K562 (cell line): ENCODE results near the gene PYGB. TPM values are rescaled to one million over a fixed set of nuclear protein-coding genes. Genes with fewer than 3 reads are reported as not detected.

Source experiments
- ATAC-seq: fragments of 200-7000 bp; cut with Tn5 transposase; 3 replicates; pipeline ENCODE4 v1.9.1; 2020; ENCODE audit warnings: moderate library complexity
- BruUV-seq: library from RNA; stranded (reverse); fragments of 400-500 nt; replicated peaks from 2 replicates; lab custom pipeline; 2021; lab: Mats Ljungman, UMichigan
- CTCF ChIA-PET: fragments of 300-600 bp; formaldehyde crosslinking; extraction: SDS; loops from one replicate; lab custom pipeline; 2021; ENCODE audit warnings: low intra/inter-chr PET ratio; lab: Yijun Ruan, JAX
- POLR2A ChIA-PET: fragments of 300-600, 350-650 bp; sonication (Branson Sonifier 250); formaldehyde crosslinking; extraction: SDS; loops from one replicate; lab custom pipeline; 2021; ENCODE audit warnings: antibody characterized with exemption, inconsistent platforms; lab: Yijun Ruan, JAX
- DNase-seq, 4 experiments: peaks; one replicate each; pipeline versions ENCODE4 v3.0.0 to v3.0.0-alpha.2; 2011 to 2018; ENCODE audit warnings: low spot score in 3 of 4, mixed read lengths in 3 of 4; ENCODE audit errors: extremely low read depth in 1 of 4
- FAIRE-seq: peaks from 2 replicates; lab custom pipeline; 2011; peaks lifted over from hg19 to GRCh38; lab: Jason Lieb, UNC
- H2AFZ ChIP-seq: 2 replicates; pipeline ENCODE4 v1.6.0; 2011; ENCODE audit warnings: low read depth, low read length, control low read depth, inconsistent platforms
- H3K27ac ChIP-seq: fragments of 200-600 bp; 3 replicates; pipeline ENCODE4 v1.8.0; 2011; ENCODE audit warnings: low read depth, mild to moderate bottlenecking, control low read depth, inconsistent platforms, low read length, moderate library complexity, mixed read lengths; ENCODE audit errors: extremely low read depth
- H3K27me3 ChIP-seq, 2 experiments: fragments of 300-600 bp in 1 of 2; 2 replicates in 1 of 2; 3 replicates in 1 of 2; pipeline versions ENCODE4 v1.6.0 to v1.8.0; 2011; ENCODE audit warnings: inconsistent platforms in 2 of 2, low read length in 2 of 2, mild to moderate bottlenecking in 1 of 2, mixed read lengths in 1 of 2, moderate library complexity in 1 of 2; ENCODE audit not compliant: control insufficient read depth in 2 of 2, insufficient read depth in 2 of 2
- H3K36me3 ChIP-seq: fragments of 300-600 bp; 3 replicates; pipeline ENCODE4 v1.8.0; 2011; ENCODE audit warnings: mild to moderate bottlenecking, low read length, inconsistent platforms; ENCODE audit not compliant: control insufficient read depth, insufficient read depth
- H3K4me1 ChIP-seq, 2 experiments: fragments of 200-600 bp in 1 of 2; replicated peaks in 1 of 2; 2 replicates in 1 of 2; 3 replicates in 1 of 2; pipeline versions ENCODE4 v1.5.1 to v1.8.0; 2011; ENCODE audit warnings: inconsistent platforms in 2 of 2, low read length in 2 of 2, mild to moderate bottlenecking in 1 of 2, mixed read lengths in 1 of 2, moderate library complexity in 1 of 2; ENCODE audit not compliant: control insufficient read depth in 2 of 2, insufficient read depth in 2 of 2
- H3K4me2 ChIP-seq: 2 replicates; pipeline ENCODE4 v1.6.1; 2011; ENCODE audit warnings: low read length, control low read depth, inconsistent platforms, mixed read lengths; ENCODE audit not compliant: insufficient read depth
- H3K4me3 ChIP-seq: fragments of 200-600 bp; sonication (generic), shearing (Covaris generic); 2 replicates; pipeline ENCODE4 v1.5.1; 2016; ENCODE audit warnings: control low read depth, inconsistent platforms
- H3K79me2 ChIP-seq: fragments of 200-600 bp; 3 replicates; pipeline ENCODE4 v1.8.0; 2011; ENCODE audit warnings: low read length, inconsistent platforms; ENCODE audit not compliant: control insufficient read depth, insufficient read depth
- H3K9ac ChIP-seq, 2 experiments: 2 replicates each; pipeline versions ENCODE4 v1.6.0 to v1.6.1; 2011; ENCODE audit warnings: low read depth in 2 of 2, low read length in 2 of 2, control low read depth in 1 of 2, inconsistent platforms in 1 of 2, mild to moderate bottlenecking in 1 of 2, mixed read lengths in 1 of 2; ENCODE audit not compliant: insufficient read depth in 1 of 2
- H3K9me1 ChIP-seq: one replicate; pipeline ENCODE4 v1.6.0; 2011; ENCODE audit warnings: inconsistent platforms, mild to moderate bottlenecking, low read length, moderate library complexity; ENCODE audit not compliant: control insufficient read depth, insufficient read depth
- H3K9me3 ChIP-seq: replicated peaks from 2 replicates; pipeline ENCODE4 v1.5.1; 2011; ENCODE audit warnings: low read depth, low read length, inconsistent platforms; ENCODE audit not compliant: control insufficient read depth, insufficient read depth
- H4K20me1 ChIP-seq: replicated peaks from 2 replicates; pipeline ENCODE4 v1.6.1; 2011; ENCODE audit warnings: low read length, inconsistent platforms, mixed read lengths; ENCODE audit not compliant: control insufficient read depth, insufficient read depth
- AFF4 ChIP-seq: sonication (generic); formaldehyde crosslinking; IDR thresholded peaks from 2 replicates; pipeline ENCODE4 v1.8.0; 2023; ENCODE audit warnings: mild to moderate bottlenecking, missing genetic modification reagents
- CC2D1A ChIP-seq: fragments of 450-650 bp; IDR thresholded peaks from 2 replicates; pipeline ENCODE4 v1.6.1; 2017; ENCODE audit warnings: mild to moderate bottlenecking
- IFI16 ChIP-seq: fragments of 250-450 bp; sonication (Bioruptor Pico); IDR thresholded peaks from 2 replicates; pipeline ENCODE4 v2.1.2; 2022; ENCODE audit warnings: mild to moderate bottlenecking, inconsistent platforms
- MECOM ChIP-seq: fragments of 250-450 bp; sonication (Bioruptor Pico); IDR thresholded peaks from 2 replicates; pipeline ENCODE4 v1.8.0; 2022; ENCODE audit warnings: inconsistent platforms
- NBN ChIP-seq: fragments of 450-650 bp; IDR thresholded peaks from 2 replicates; pipeline ENCODE4 v1.6.1; 2016; ENCODE audit warnings: low read depth, mild to moderate bottlenecking
- NFE2 ChIP-seq: IDR thresholded peaks from 2 replicates; pipeline ENCODE4 v1.6.1; 2014; ENCODE audit warnings: antibody characterized with exemption, low read depth
- NR2F6 ChIP-seq: fragments of 450-650 bp; formaldehyde crosslinking; IDR thresholded peaks from 2 replicates; pipeline ENCODE4 v1.4.0; 2020; ENCODE audit warnings: mild to moderate bottlenecking
- NR4A1 ChIP-seq, 2 experiments: fragments of 250-450 bp in 1 of 2; fragments of 450-650 bp in 1 of 2; sonication (Bioruptor Pico) in 1 of 2; IDR thresholded peaks; 2 replicates each; pipeline versions ENCODE4 v1.4.0 to v1.6.1; 2016 to 2020; ENCODE audit warnings: mild to moderate bottlenecking in 2 of 2, missing compliant biosample characterization in 1 of 2, missing genetic modification characterization in 1 of 2, moderate library complexity in 1 of 2
- RBM15 ChIP-seq: fragments of 200-400 bp; formaldehyde crosslinking; IDR thresholded peaks from 2 replicates; pipeline ENCODE4 v1.6.1; 2018; ENCODE audit warnings: mild to moderate bottlenecking, low read length, moderate library complexity; ENCODE audit not compliant: insufficient read depth
- SRF ChIP-seq, 2 experiments: fragments of 250-450, 450-650 bp in 1 of 2; sonication (Bioruptor Pico) in 1 of 2; sonication (generic) in 1 of 2; formaldehyde crosslinking; IDR thresholded peaks; 2 replicates each; pipeline versions ENCODE4 v1.5.0 to v1.5.1; 2020 to 2022; ENCODE audit warnings: mild to moderate bottlenecking in 1 of 2, missing genetic modification reagents in 1 of 2
- ZBTB12 ChIP-seq: fragments of 250-450 bp; sonication (Bioruptor Pico); IDR thresholded peaks from 2 replicates; pipeline ENCODE4 v1.4.0; 2020
- ZNF146 ChIP-seq: IDR thresholded peaks from one replicate; pipeline ENCODE4 v1.6.1; 2018; ENCODE audit warnings: missing compliant biosample characterization; ENCODE audit not compliant: unreplicated experiment
- WGBS: fragments of 100-300 bp; shearing (Covaris generic); methylation state at CpG from one replicate; pipeline ENCODE4 v1.1.6; 2016; ENCODE audit warnings: low coverage, mixed read lengths; ENCODE audit not compliant: insufficient coverage; ENCODE audit errors: missing lambda C conversion rate; 5-methylcytosine and 5-hydroxymethylcytosine counted together
- in situ Hi-C: fragments of 300-500 bp; cut with MboI; formaldehyde crosslinking; loops from 4 replicates; pipeline ENCODE4 v1.15.0; 2018; ENCODE audit warnings: inconsistent platforms, mixed read lengths
- intact Hi-C: fragments of 100-400 bp; cut with micrococcal nuclease; formaldehyde crosslinking; loops from 2 replicates; pipeline ENCODE4 v1.14.2; 2022
- polyA plus RNA-seq, 8 experiments: library from polyadenylated mRNA; depleted of rRNA in 4 of 8; stranded (reverse) in 5 of 8; unstranded in 3 of 8; fragments of >200 nt; fragmentation: Nextera tagmentation in 2 of 8; fragmentation: Illumina TruSeq in 1 of 8; extraction: Ambion mirVana in 2 of 8; extraction: Trizol in 1 of 8; gene quantifications; 2 replicates each; pipeline versions ENCODE4 v1.2.1 to v1.2.3, GENCODE V29; 2011 to 2014; ENCODE audit warnings: inconsistent platforms in 1 of 8, missing spikeins in 1 of 8
- total RNA-seq, 7 experiments: library from RNA; depleted of rRNA in 6 of 7; stranded (reverse); fragments of >200 nt in 6 of 7; fragmentation: Illumina TruSeq in 2 of 7; extraction: Trizol in 2 of 7; gene quantifications; 2 replicates each; pipeline versions ENCODE4 v1.2.1 to v1.2.3, GENCODE V29; 2011 to 2021; ENCODE audit warnings: low replicate concordance in 1 of 7

The PYGB gene
- total and polyA plus RNA-seq, 9 of the 15 experiments (the other 6 are each of a cell fraction or from before 2014, with no cell fraction given): 0.34 to 18.0 (median 9.8) TPM

DNA sequence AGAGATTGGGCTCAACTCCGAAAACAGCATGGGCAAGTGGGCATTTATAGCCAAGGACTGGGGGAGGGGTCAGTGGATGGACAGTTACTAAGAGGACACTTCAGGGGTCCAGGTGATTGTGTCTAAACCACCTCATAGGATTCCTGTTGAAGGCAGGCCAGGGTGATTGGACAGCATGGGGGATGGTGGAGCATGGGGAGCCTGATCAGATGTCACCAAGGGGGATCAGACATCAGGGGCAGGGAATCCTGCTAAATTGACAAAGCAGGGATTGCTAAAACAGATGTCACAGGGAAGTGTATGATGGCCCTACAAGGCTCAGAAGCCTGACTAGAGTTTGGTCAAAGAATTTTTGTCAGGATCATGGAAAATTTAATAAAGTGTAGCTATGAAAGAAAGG lies 2.4 kb upstream of the PYGB start (continued):
- no peak for TF ChIP-seq AFF4 (CRISPR knock-in tag)
- no peak for TF ChIP-seq NR4A1 (CRISPR knock-in tag; IDR thresholded peaks at IDR 0.05)
- TF ChIP-seq NR4A1 (tag; IDR thresholded peaks at IDR 0.05): no peak
- TF ChIP-seq NBN: no peak

DNA sequence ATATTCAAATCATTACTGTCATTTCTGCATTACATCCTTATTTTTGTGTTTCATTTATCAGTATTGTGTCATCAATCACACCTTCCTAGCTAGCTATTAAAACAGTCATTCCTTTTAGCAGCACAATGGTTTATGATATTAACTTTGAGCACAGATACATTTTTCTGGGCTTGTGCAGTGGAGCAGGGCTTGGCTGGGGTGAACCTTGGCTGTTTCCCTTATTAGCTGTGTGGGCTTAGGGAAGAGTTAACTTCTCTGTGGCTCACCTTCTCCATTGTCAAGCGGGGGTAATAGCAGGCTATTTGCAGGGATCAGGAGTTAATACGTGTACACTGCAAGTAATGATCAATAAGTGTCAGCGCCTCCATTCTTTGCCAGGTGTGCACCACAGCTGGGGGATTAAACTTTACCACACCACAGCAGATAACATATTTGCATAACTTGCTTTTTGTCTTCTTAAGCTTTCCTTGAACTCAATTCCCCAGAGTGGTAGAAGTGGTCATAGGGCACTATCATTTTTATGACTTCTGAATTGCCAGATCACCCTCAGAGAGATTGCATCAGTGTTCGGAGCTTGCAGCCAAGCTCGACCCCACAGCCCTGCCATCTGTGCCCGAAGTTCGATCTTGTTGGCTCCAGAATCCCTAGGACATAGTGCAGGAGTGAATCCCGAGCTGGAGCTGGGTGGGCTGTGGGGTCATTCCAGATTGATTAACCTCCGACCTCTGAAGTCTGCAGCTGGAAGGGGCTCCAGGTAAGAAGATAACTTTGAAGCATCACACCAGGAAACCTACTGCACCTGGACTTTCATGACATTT lies 1.5 kb upstream of the PYGB start:
- FAIRE-seq (no peak), DNase-seq (no peak), ATAC-seq (no peak)
- TF ChIP-seq NFE2: no peak
- no peak for TF ChIP-seq SRF (CRISPR knock-in tag; IDR thresholded peaks at IDR 0.05)
- TF ChIP-seq MECOM (CRISPR knock-in tag): no peak
- no peak for TF ChIP-seq ZNF146 (CRISPR knock-in tag)
- TF ChIP-seq ZBTB12 (CRISPR knock-in tag): no peak
- no peak for TF ChIP-seq IFI16 (CRISPR knock-in tag)
- no peak for TF ChIP-seq CC2D1A
- TF ChIP-seq NR2F6: no peak
- no peak for TF ChIP-seq RBM15
- H3K4me1 ChIP-seq: peaks cover 10 to 21% of the 10 kb centered on the region in 2 experiments; a peak in 4 of 5 replicates
- 59% methylated on average over 8 of the region's 9 CpGs for WGBS
- H3K9ac ChIP-seq: no peak overlapping the region
- no peak overlapping the region for H3K27ac ChIP-seq
- ChIA-PET POLR2A (interaction anchor here (1.4 to 1.7 kb wide), 3 partner anchors 9 to 26 kb away, joined by 4 to 8 read pairs (median 7); no protein-coding TSS in a partner anchor), CTCF (no interaction called here)
- intact Hi-C loops (loop anchor here (5.0 kb wide), 1 partner anchor 49 kb away; the partner anchor contains the start of gene ENTPD6), in situ Hi-C loops (no loop called here)
- H3K9me3 ChIP-seq: no peaks in the 10 kb centered on the region
- 0 out of 3 replicates have a peak, but pooled peaks cover 3% of the 10 kb centered on the region for H3K36me3 ChIP-seq
- H3K27me3 ChIP-seq: no peaks in the 10 kb centered on the region
- no peak overlapping the region for H3K4me3 ChIP-seq
- peak overlapping the region; percentile 77 for H3K4me2 ChIP-seq
- H4K20me1 ChIP-seq: no peaks in the 10 kb centered on the region
- no TSS peak for BruUV-seq
- H3K9me1 ChIP-seq: no peaks in the 10 kb centered on the region
- H3K79me2 ChIP-seq: peaks cover 21% of the 10 kb centered on the region
- no peak overlapping the region for H2AFZ ChIP-seq
